ENCODE results near the gene PRRX2.

The PRRX2 gene

DNA sequence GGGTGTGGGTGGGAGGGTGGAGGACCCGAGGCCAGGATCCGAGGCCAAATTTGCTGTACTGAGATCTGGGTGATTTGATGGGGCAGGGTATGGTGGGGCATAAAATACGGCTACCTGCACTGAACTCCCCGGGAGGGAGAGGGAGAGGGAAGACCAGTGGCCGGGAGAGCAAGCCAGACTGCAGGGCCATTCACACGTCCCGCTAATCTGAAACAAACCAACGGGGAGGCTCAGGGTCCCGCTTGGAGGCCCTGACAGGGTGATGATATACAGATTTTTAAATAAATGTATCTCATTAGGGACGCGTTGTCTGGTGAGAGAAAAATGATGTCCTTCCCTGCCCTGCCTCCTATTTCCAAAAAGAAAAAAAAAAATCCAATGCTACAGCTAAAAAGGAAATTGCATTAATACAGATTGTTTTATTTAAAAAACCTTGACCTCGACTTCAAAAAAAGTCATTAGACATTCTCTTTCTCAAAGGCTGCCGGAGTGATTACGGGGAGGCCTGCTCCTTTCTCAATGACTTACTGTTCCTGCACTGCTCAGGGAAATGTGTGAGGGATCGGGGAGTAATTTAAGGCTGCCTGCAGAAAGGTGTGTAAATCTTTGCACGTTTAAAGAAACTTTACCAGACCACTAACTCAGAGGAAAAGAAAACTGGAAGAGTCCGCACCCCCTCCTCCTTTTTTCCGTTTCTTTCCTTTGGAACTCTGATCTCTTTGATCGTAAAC lies 11.5 kb upstream of the PRRX2 start:
- Histone ChIP-seq H3K4me1 (ENCODE audit: low read depth, poor library complexity, severe bottlenecking) (no peaks in the 10 kb centered on the region), H3K79me2 (ENCODE audit: insufficient read depth, low read depth) (no peaks in the 10 kb centered on the region), H3K9ac (no peak overlapping the region), H3K4me2 (no peak overlapping the region), H3K27ac (no peak overlapping the region), H2AFZ (ENCODE audit: low read depth) (no peak overlapping the region), H3K4me3 (IDR thresholded peaks at IDR 0.05; ENCODE audit: insufficient read depth, low read depth, low read length) (no peak overlapping the region), H3K36me3 (ENCODE audit: insufficient read depth) (no peaks in the 10 kb centered on the region), H4K20me1 (ENCODE audit: insufficient read depth) (no peaks in the 10 kb centered on the region), H3K27me3 (ENCODE audit: insufficient read depth, low read depth) (peaks cover 92% of the 10 kb centered on the region)
- TF ChIP-seq, protein P1, sequence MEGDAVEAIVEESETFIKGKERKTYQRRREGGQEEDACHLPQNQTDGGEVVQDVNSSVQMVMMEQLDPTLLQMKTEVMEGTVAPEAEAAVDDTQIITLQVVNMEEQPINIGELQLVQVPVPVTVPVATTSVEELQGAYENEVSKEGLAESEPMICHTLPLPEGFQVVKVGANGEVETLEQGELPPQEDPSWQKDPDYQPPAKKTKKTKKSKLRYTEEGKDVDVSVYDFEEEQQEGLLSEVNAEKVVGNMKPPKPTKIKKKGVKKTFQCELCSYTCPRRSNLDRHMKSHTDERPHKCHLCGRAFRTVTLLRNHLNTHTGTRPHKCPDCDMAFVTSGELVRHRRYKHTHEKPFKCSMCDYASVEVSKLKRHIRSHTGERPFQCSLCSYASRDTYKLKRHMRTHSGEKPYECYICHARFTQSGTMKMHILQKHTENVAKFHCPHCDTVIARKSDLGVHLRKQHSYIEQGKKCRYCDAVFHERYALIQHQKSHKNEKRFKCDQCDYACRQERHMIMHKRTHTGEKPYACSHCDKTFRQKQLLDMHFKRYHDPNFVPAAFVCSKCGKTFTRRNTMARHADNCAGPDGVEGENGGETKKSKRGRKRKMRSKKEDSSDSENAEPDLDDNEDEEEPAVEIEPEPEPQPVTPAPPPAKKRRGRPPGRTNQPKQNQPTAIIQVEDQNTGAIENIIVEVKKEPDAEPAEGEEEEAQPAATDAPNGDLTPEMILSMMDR (conservative IDR thresholded peaks at IDR 0.05; ENCODE audit: low read depth, low read length): no peak

DNA sequence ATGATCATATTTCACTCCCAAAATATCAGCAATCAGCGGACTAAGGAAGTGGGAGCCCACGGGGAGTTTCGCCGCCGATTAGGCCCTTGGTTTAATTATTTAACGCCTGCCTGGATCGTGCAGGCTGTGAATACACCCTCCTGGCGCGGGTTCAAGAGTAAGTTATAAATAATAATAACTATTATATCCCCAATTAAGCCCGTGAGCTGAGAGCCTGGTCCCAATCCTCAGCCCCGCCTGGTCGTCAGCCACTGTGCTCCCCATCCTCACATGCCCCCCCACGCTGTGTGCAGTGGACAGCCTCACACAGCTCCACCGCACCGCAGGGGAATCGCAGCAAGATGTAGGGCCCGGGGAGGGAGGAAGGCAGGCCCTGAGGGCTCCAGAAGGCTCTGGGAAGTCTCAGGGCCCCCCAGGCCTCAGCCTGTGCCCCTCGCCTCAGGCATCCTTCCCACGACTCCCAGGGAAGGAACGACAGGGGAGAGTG lies 10.8 kb upstream of the PRRX2 start:
- TF ChIP-seq, protein P1 (conservative IDR thresholded peaks at IDR 0.05; ENCODE audit: low read depth, low read length): no peak
- no peak overlapping the region for H2AFZ ChIP-seq (ENCODE audit: low read depth)
- H3K4me1 ChIP-seq (ENCODE audit: low read depth, poor library complexity, severe bottlenecking): no peaks in the 10 kb centered on the region
- no peaks in the 10 kb centered on the region for H3K79me2 ChIP-seq (ENCODE audit: insufficient read depth, low read depth)
- no peak overlapping the region for H3K9ac ChIP-seq
- H3K27ac ChIP-seq: no peak overlapping the region
- H3K4me2 ChIP-seq: no peak overlapping the region
- H3K4me3 ChIP-seq (IDR thresholded peaks at IDR 0.05; ENCODE audit: insufficient read depth, low read depth, low read length): no peak overlapping the region
- H4K20me1 ChIP-seq (ENCODE audit: insufficient read depth): no peaks in the 10 kb centered on the region
- H3K27me3 ChIP-seq (ENCODE audit: insufficient read depth, low read depth): peaks cover 92% of the 10 kb centered on the region
- no peaks in the 10 kb centered on the region for H3K36me3 ChIP-seq (ENCODE audit: insufficient read depth)

DNA sequence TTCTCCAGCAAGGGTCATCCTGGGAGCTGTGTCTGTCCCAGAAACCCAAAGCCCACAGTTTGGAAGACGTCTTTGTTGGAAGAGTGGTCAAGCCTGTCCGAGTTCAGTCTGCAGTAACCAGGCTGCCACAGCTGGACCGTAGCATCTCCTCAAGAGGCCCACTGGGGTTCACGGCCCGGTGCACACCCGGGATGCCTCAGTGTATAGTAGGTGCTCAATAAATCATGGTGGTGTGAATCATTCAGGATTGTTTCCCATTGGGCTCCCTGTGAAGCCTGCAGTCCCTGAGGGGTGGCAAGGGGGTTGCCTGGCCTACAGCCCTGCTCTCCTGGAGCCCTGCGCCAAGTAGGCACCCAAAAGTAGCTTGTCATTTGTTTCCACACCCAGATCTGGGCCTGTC lies 10.3 kb upstream of the PRRX2 start:
- Histone ChIP-seq H3K27ac (no peak overlapping the region), H4K20me1 (ENCODE audit: insufficient read depth) (no peaks in the 10 kb centered on the region), H3K4me3 (IDR thresholded peaks at IDR 0.05; ENCODE audit: insufficient read depth, low read depth, low read length) (no peak overlapping the region), H3K36me3 (ENCODE audit: insufficient read depth) (no peaks in the 10 kb centered on the region), H3K4me2 (no peak overlapping the region), H3K27me3 (ENCODE audit: insufficient read depth, low read depth) (peaks cover 86% of the 10 kb centered on the region), H3K4me1 (ENCODE audit: low read depth, poor library complexity, severe bottlenecking) (no peaks in the 10 kb centered on the region), H3K79me2 (ENCODE audit: insufficient read depth, low read depth) (no peaks in the 10 kb centered on the region), H3K9ac (no peak overlapping the region), H2AFZ (ENCODE audit: low read depth) (no peak overlapping the region)
- TF ChIP-seq, protein P1 (conservative IDR thresholded peaks at IDR 0.05; ENCODE audit: low read depth, low read length): no peak

DNA sequence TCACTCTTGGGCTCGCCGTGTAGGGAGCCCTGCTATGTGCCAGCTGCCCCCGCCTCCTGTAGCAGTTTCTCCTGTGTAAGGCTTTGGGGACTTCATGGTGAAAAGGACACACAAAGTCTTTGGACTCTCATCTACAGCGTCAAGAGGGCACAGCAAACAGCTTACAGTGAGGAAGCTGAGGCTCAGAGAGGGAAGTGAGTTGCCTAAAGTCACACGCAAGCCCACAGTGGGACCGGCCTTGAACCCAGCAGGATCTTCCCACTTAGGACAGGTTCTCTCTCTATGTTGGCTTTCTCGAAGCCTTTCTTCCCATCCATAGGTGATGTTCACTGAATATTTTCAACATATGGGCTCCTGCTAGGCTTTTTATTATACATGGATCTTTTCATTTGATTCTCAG lies 9.8 kb upstream of the PRRX2 start:
- no peaks in the 10 kb centered on the region for H3K4me1 ChIP-seq (ENCODE audit: low read depth, poor library complexity, severe bottlenecking)
- H3K9ac ChIP-seq: no peak overlapping the region
- H3K27ac ChIP-seq: no peak overlapping the region
- TF ChIP-seq, protein P1 (conservative IDR thresholded peaks at IDR 0.05; ENCODE audit: low read depth, low read length): no peak
- H3K4me3 ChIP-seq (IDR thresholded peaks at IDR 0.05; ENCODE audit: insufficient read depth, low read depth, low read length): no peak overlapping the region
- H3K79me2 ChIP-seq (ENCODE audit: insufficient read depth, low read depth): no peaks in the 10 kb centered on the region
- H3K36me3 ChIP-seq (ENCODE audit: insufficient read depth): no peaks in the 10 kb centered on the region
- H3K4me2 ChIP-seq: no peak overlapping the region
- H4K20me1 ChIP-seq (ENCODE audit: insufficient read depth): no peaks in the 10 kb centered on the region
- H3K27me3 ChIP-seq (ENCODE audit: insufficient read depth, low read depth): peaks cover 86% of the 10 kb centered on the region
- no peak overlapping the region for H2AFZ ChIP-seq (ENCODE audit: low read depth)

All from KMS-11 (cell line).